Esophagus muscularis mucosa (tissue), 4 donors: ENCODE measurements around the gene ITPKB. TPM values are rescaled to one million over a fixed set of nuclear protein-coding genes. Genes with fewer than 3 reads are reported as not detected.

Source experiments
- DNase-seq: peaks from one replicate; pipeline ENCODE4 v3.0.0-alpha.2; 2017; ENCODE audit errors: extremely low spot score
- H3K27ac ChIP-seq, 4 donors: fragments of 200-600 bp; sonication (generic); replicated peaks in 1 of 4; 1 replicate in 3 of 4; 2 replicates in 1 of 4; pipeline ENCODE4 v1.5.1; 2016 to 2019; ENCODE audit warnings: mild to moderate bottlenecking in 1 of 4
- H3K27me3 ChIP-seq, 4 donors: fragments of 200-600 bp; sonication (generic); one replicate each; pipeline versions ENCODE4 v1.5.1 to v1.6.0; 2016 to 2019
- H3K36me3 ChIP-seq, 4 donors: fragments of 200-600 bp; sonication (generic); one replicate each; pipeline ENCODE4 v1.5.1; 2016 to 2019
- H3K4me1 ChIP-seq, 4 donors: fragments of 200-600 bp; sonication (generic); one replicate each; pipeline ENCODE4 v1.5.1; 2016 to 2019
- H3K4me3 ChIP-seq, 4 donors: fragments of 200-600 bp; sonication (generic); 1 replicate in 2 of 4; 2 replicates in 2 of 4; pipeline ENCODE4 v1.5.1; 2016 to 2019; ENCODE audit warnings: mild to moderate bottlenecking in 4 of 4, moderate library complexity in 1 of 4
- H3K9me3 ChIP-seq, 4 donors: fragments of 200-600 bp; sonication (generic); 1 replicate in 3 of 4; 2 replicates in 1 of 4; pipeline ENCODE4 v1.5.1; 2016 to 2019
- CTCF ChIP-seq, 3 experiments: fragments of 200-600 bp in 2 of 3; fragments of 450-650 bp in 1 of 3; sonication (generic) in 2 of 3; IDR thresholded peaks; one replicate each; pipeline ENCODE4 v1.5.1; 2017 to 2019; ENCODE audit warnings: antibody characterized with exemption in 3 of 3, mild to moderate bottlenecking in 2 of 3, moderate library complexity in 1 of 3
- EP300 ChIP-seq: sonication (generic); formaldehyde crosslinking; IDR thresholded peaks from one replicate; pipeline ENCODE4 v1.6.1; 2017; ENCODE audit warnings: antibody characterized with exemption
- POLR2A ChIP-seq: fragments of 450-650 bp; IDR thresholded peaks from one replicate; pipeline ENCODE4 v1.6.1; 2017; ENCODE audit warnings: antibody characterized with exemption, moderate library complexity, mild to moderate bottlenecking, low read depth
- POLR2AphosphoS5 ChIP-seq, 2 donors: sonication (generic); formaldehyde crosslinking; IDR thresholded peaks; one replicate each; pipeline ENCODE4 v1.6.1; 2017; ENCODE audit warnings: antibody characterized with exemption in 2 of 2
- WGBS: methylation state at CpG from one replicate; pipeline ENCODE4 v1.1.5; 2018; 5-methylcytosine and 5-hydroxymethylcytosine counted together
- intact Hi-C: fragments of 100-400 bp; cut with DNase I; formaldehyde crosslinking; loops from one replicate; pipeline ENCODE4 v1.15.1; 2023
- total RNA-seq, 4 donors: library from RNA; depleted of rRNA; stranded (reverse); fragments of >200 nt; gene quantifications; one replicate each; pipeline versions ENCODE4 v1.1.0 to v1.2.1, GENCODE V29; 2016

ITPKB gene
- total RNA-seq, 4 donors from 2014 or later = 71.1 to 156 (median 116) TPM

GRCh38 chr1:226634166-226634588 lies 104.9 kb downstream of the ITPKB start:
- DNase-seq = no peak
- no peak overlapping the region for H3K4me3 ChIP-seq
- TF ChIP-seq EP300 = no peak
- TF ChIP-seq POLR2AphosphoS5 (IDR thresholded peaks at IDR 0.05) = peak; percentile 46 to 54
- TF ChIP-seq CTCF (IDR thresholded peaks at IDR 0.05) = peak in 2 of 3 experiments; percentile 96
- no peak for TF ChIP-seq POLR2A
- peaks cover 40 to 84% (median 76%) of the 10 kb centered on the region in 4 donors for H3K4me1 ChIP-seq
- intact Hi-C loops = loop anchor here (2.0 to 5.0 kb wide), 2 partner anchors 103 to 195 kb away; partner anchors contain the start of gene ITPKB
- H3K27me3 ChIP-seq = no peaks in the 10 kb centered on the region
- H3K36me3 ChIP-seq = peaks cover 7 to 82% (median 57%) of the 10 kb centered on the region in 4 donors
- H3K9me3 ChIP-seq = no peaks in the 10 kb centered on the region
- WGBS = 3% methylated on average over 6 of the region's 6 CpGs
- H3K27ac ChIP-seq = peak overlapping the region in 2 of 4 donors; percentile 74 to 83

- WGBS = 26% methylated on average over 6 of the region's 7 CpGs
- intact Hi-C loops = loop anchor here (2.0 to 5.0 kb wide), 2 partner anchors 104 to 195 kb away; partner anchors contain the start of gene ITPKB
Measured at GRCh38 chr1:226633541-226634165, 105.4 kb downstream of the ITPKB start.

GRCh38 chr1:226632922-226633351 lies 106.1 kb downstream of the ITPKB start:
- TF ChIP-seq POLR2AphosphoS5 (IDR thresholded peaks at IDR 0.05) (peak in 1 of 2 donors; percentile 31), CTCF (IDR thresholded peaks at IDR 0.05) (no peak), EP300 (no peak)
- Histone ChIP-seq H3K9me3 (no peaks in the 10 kb centered on the region), H3K4me3 (no peak overlapping the region), H3K36me3 (peaks cover 6 to 69% (median 46%) of the 10 kb centered on the region in 4 donors), H3K27ac (peak overlapping the region in 2 of 4 donors; percentile 74 to 83), H3K4me1 (peaks cover 31 to 83% (median 73%) of the 10 kb centered on the region in 4 donors), H3K27me3 (no peaks in the 10 kb centered on the region)
- intact Hi-C loops = loop anchor here (5.0 kb wide), 1 partner anchor 104 kb away; the partner anchor contains the start of gene ITPKB
- 76% methylated on average over 10 of the region's 10 CpGs for WGBS
- no peak for DNase-seq

More at GRCh38 chr1:226633541-226634165, 105.4 kb downstream of the ITPKB start:
- H3K4me3 ChIP-seq = no peak overlapping the region
- DNase-seq = no peak
- TF ChIP-seq EP300 = no peak
- no peak for TF ChIP-seq POLR2A
- no peak for TF ChIP-seq CTCF (IDR thresholded peaks at IDR 0.05)
- TF ChIP-seq POLR2AphosphoS5 (IDR thresholded peaks at IDR 0.05) = no peak
- no peaks in the 10 kb centered on the region for H3K9me3 ChIP-seq
- H3K27ac ChIP-seq = peak overlapping the region in 2 of 4 donors; percentile 74 to 83
- H3K36me3 ChIP-seq = peaks cover 6 to 76% (median 51%) of the 10 kb centered on the region in 4 donors
- H3K27me3 ChIP-seq = no peaks in the 10 kb centered on the region
- peaks cover 38 to 83% (median 74%) of the 10 kb centered on the region in 4 donors for H3K4me1 ChIP-seq

- Histone ChIP-seq H3K4me3 (no peak overlapping the region), H3K4me1 (peaks cover 25 to 77% (median 73%) of the 10 kb centered on the region in 4 donors), H3K27ac (peak overlapping the region in 2 of 4 donors; percentile 74 to 83), H3K9me3 (no peaks in the 10 kb centered on the region), H3K36me3 (peaks cover 6 to 63% (median 43%) of the 10 kb centered on the region in 4 donors), H3K27me3 (no peaks in the 10 kb centered on the region)
- TF ChIP-seq EP300 (no peak), POLR2AphosphoS5 (IDR thresholded peaks at IDR 0.05) (peak; percentile 22 to 45), CTCF (IDR thresholded peaks at IDR 0.05) (no peak)
- no peak for DNase-seq
- intact Hi-C loops = loop anchor here (5.0 kb wide), 1 partner anchor 105 kb away; the partner anchor contains the start of gene ITPKB
- 81% methylated on average over 9 of the region's 9 CpGs for WGBS
Measured at GRCh38 chr1:226632169-226632879, 106.8 kb downstream of the ITPKB start.
